Activated naive CD8-positive, alpha-beta T cell treated with anti-CD3 and anti-CD28 coated beads for 36 hours (primary cell): ENCODE results near the gene TMEM135. TPM values are rescaled to one million over a fixed set of nuclear protein-coding genes. Genes with fewer than 3 reads are reported as not detected.

ENCODE experiments used
- DNase-seq: peaks from one replicate; pipeline ENCODE4 v3.0.0; 2021
- H3K27ac Mint-ChIP-seq: one replicate; pipeline ENCODE4 v1.8.0; 2022; ENCODE audit warnings: mild to moderate bottlenecking, moderate library complexity, mixed read lengths
- H3K27me3 Mint-ChIP-seq: one replicate; pipeline ENCODE4 v1.8.0; 2022; ENCODE audit warnings: mild to moderate bottlenecking, mixed read lengths
- H3K36me3 Mint-ChIP-seq: one replicate; pipeline ENCODE4 v1.8.0; 2021; ENCODE audit warnings: mild to moderate bottlenecking, mixed read lengths
- H3K4me1 Mint-ChIP-seq: one replicate; pipeline ENCODE4 v1.8.0; 2021; ENCODE audit warnings: mixed read lengths
- H3K4me3 Mint-ChIP-seq: one replicate; pipeline ENCODE4 v1.8.0; 2022; ENCODE audit warnings: mild to moderate bottlenecking, moderate library complexity, mixed read lengths
- H3K9me3 Mint-ChIP-seq: one replicate; pipeline ENCODE4 v1.8.0; 2022; ENCODE audit warnings: mixed read lengths
- total RNA-seq, 2 experiments: library from RNA; stranded (reverse); gene quantifications; one replicate each; pipeline ENCODE4 v1.2.3, GENCODE V29; 2021

TMEM135 gene
- total RNA-seq, 2 experiments from 2014 or later, result 22.8 to 29.0 TPM

- Mint-ChIP-seq H3K4me3 (no peak overlapping the region), H3K27ac (no peak overlapping the region), H3K36me3 (peaks cover 8% of the 10 kb centered on the region), H3K4me1 (no peaks in the 10 kb centered on the region), H3K27me3 (no peaks in the 10 kb centered on the region), H3K9me3 (peaks cover 3% of the 10 kb centered on the region)
- DNase-seq, result no peak
These were observed 160.6 kb downstream of the TMEM135 start for GRCh38 chr11:87198266-87198881.

GRCh38 chr11:87201376-87201775 is 163.6 kb downstream of the TMEM135 start:
- Mint-ChIP-seq H3K36me3 (peaks cover 11% of the 10 kb centered on the region), H3K4me3 (no peak overlapping the region), H3K4me1 (no peaks in the 10 kb centered on the region), H3K9me3 (peaks cover 3% of the 10 kb centered on the region), H3K27ac (no peak overlapping the region), H3K27me3 (no peaks in the 10 kb centered on the region)
- DNase-seq, result no peak

- Mint-ChIP-seq H3K36me3 (peaks cover 20% of the 10 kb centered on the region), H3K27ac (no peak overlapping the region), H3K27me3 (no peaks in the 10 kb centered on the region), H3K9me3 (peaks cover 4% of the 10 kb centered on the region), H3K4me1 (no peaks in the 10 kb centered on the region), H3K4me3 (no peak overlapping the region)
- DNase-seq, result no peak
These were observed 166.3 kb downstream of the TMEM135 start for GRCh38 chr11:87203907-87204602.

GRCh38 chr11:87212891-87213290 is 175.2 kb downstream of the TMEM135 start:
- H3K27ac Mint-ChIP-seq, result no peak overlapping the region
- no peak for DNase-seq
- peaks cover 14% of the 10 kb centered on the region for H3K36me3 Mint-ChIP-seq
- H3K4me3 Mint-ChIP-seq, result no peak overlapping the region
- peaks cover 16% of the 10 kb centered on the region for H3K4me1 Mint-ChIP-seq
- H3K9me3 Mint-ChIP-seq, result peaks cover 11% of the 10 kb centered on the region
- H3K27me3 Mint-ChIP-seq, result no peaks in the 10 kb centered on the region

GRCh38 chr11:87213444-87213843 is 175.7 kb downstream of the TMEM135 start:
- H3K4me1 Mint-ChIP-seq, result peaks cover 18% of the 10 kb centered on the region
- H3K4me3 Mint-ChIP-seq, result no peak overlapping the region
- peaks cover 11% of the 10 kb centered on the region for H3K36me3 Mint-ChIP-seq
- peaks cover 11% of the 10 kb centered on the region for H3K9me3 Mint-ChIP-seq
- no peaks in the 10 kb centered on the region for H3K27me3 Mint-ChIP-seq
- no peak for DNase-seq
- H3K27ac Mint-ChIP-seq, result no peak overlapping the region

- H3K4me3 Mint-ChIP-seq, result no peak overlapping the region
- H3K9me3 Mint-ChIP-seq, result peaks cover 10% of the 10 kb centered on the region
- H3K27ac Mint-ChIP-seq, result no peak overlapping the region
- DNase-seq, result no peak
- no peaks in the 10 kb centered on the region for H3K27me3 Mint-ChIP-seq
- H3K36me3 Mint-ChIP-seq, result peaks cover 11% of the 10 kb centered on the region
- H3K4me1 Mint-ChIP-seq, result peaks cover 21% of the 10 kb centered on the region
These were observed 177.5 kb downstream of the TMEM135 start for GRCh38 chr11:87215236-87215635.

- Mint-ChIP-seq H3K27ac (no peak overlapping the region), H3K4me1 (peaks cover 9% of the 10 kb centered on the region), H3K36me3 (peaks cover 15% of the 10 kb centered on the region), H3K9me3 (peaks cover 4% of the 10 kb centered on the region), H3K4me3 (no peak overlapping the region), H3K27me3 (no peaks in the 10 kb centered on the region)
- DNase-seq, result no peak
These were observed 181.5 kb downstream of the TMEM135 start for GRCh38 chr11:87219266-87219665.

GRCh38 chr11:87223816-87224215 is 186.1 kb downstream of the TMEM135 start:
- Mint-ChIP-seq H3K4me3 (no peak overlapping the region), H3K36me3 (peaks cover 8% of the 10 kb centered on the region), H3K9me3 (no peaks in the 10 kb centered on the region), H3K27ac (no peak overlapping the region), H3K27me3 (no peaks in the 10 kb centered on the region), H3K4me1 (peaks cover 3% of the 10 kb centered on the region)
- DNase-seq, result no peak

- Mint-ChIP-seq H3K36me3 (peaks cover 6% of the 10 kb centered on the region), H3K4me1 (no peaks in the 10 kb centered on the region), H3K27me3 (no peaks in the 10 kb centered on the region)
These were observed 186.8 kb downstream of the TMEM135 start for GRCh38 chr11:87224486-87224885.

GRCh38 chr11:87228820-87229219 is 191.1 kb downstream of the TMEM135 start:
- Mint-ChIP-seq H3K27ac (no peak overlapping the region), H3K27me3 (no peaks in the 10 kb centered on the region), H3K9me3 (peaks cover 18% of the 10 kb centered on the region), H3K36me3 (peaks cover 20% of the 10 kb centered on the region), H3K4me1 (no peaks in the 10 kb centered on the region), H3K4me3 (no peak overlapping the region)
- no peak for DNase-seq

More at GRCh38 chr11:87224486-87224885, 186.8 kb downstream of the TMEM135 start:
- no peak overlapping the region for H3K4me3 Mint-ChIP-seq
- H3K27ac Mint-ChIP-seq, result no peak overlapping the region
- H3K9me3 Mint-ChIP-seq, result no peaks in the 10 kb centered on the region
- no peak for DNase-seq

GRCh38 chr11:87230995-87231394 is 193.3 kb downstream of the TMEM135 start:
- Mint-ChIP-seq H3K27ac (no peak overlapping the region), H3K27me3 (no peaks in the 10 kb centered on the region), H3K4me1 (no peaks in the 10 kb centered on the region), H3K9me3 (peaks cover 18% of the 10 kb centered on the region), H3K4me3 (no peak overlapping the region), H3K36me3 (peaks cover 20% of the 10 kb centered on the region)
- no peak for DNase-seq

GRCh38 chr11:87232320-87232719 is 194.6 kb downstream of the TMEM135 start:
- Mint-ChIP-seq H3K4me1 (no peaks in the 10 kb centered on the region), H3K36me3 (peaks cover 28% of the 10 kb centered on the region), H3K9me3 (peaks cover 18% of the 10 kb centered on the region), H3K27me3 (no peaks in the 10 kb centered on the region), H3K4me3 (no peak overlapping the region), H3K27ac (no peak overlapping the region)
- DNase-seq, result no peak

- no peak overlapping the region for H3K4me3 Mint-ChIP-seq
- DNase-seq, result no peak
These were observed 197.6 kb downstream of the TMEM135 start for GRCh38 chr11:87235366-87235765.

GRCh38 chr11:87236368-87236767 is 198.6 kb downstream of the TMEM135 start:
- Mint-ChIP-seq H3K9me3 (peaks cover 14% of the 10 kb centered on the region), H3K4me1 (no peaks in the 10 kb centered on the region), H3K4me3 (no peak overlapping the region), H3K27me3 (no peaks in the 10 kb centered on the region), H3K27ac (no peak overlapping the region), H3K36me3 (peaks cover 27% of the 10 kb centered on the region)
- no peak for DNase-seq

More at GRCh38 chr11:87235366-87235765, 197.6 kb downstream of the TMEM135 start:
- no peaks in the 10 kb centered on the region for H3K27me3 Mint-ChIP-seq
- peaks cover 32% of the 10 kb centered on the region for H3K36me3 Mint-ChIP-seq
- H3K4me1 Mint-ChIP-seq, result no peaks in the 10 kb centered on the region
- H3K27ac Mint-ChIP-seq, result no peak overlapping the region
- peaks cover 18% of the 10 kb centered on the region for H3K9me3 Mint-ChIP-seq

GRCh38 chr11:87239001-87239400 is 201.3 kb downstream of the TMEM135 start:
- peaks cover 1% of the 10 kb centered on the region for H3K9me3 Mint-ChIP-seq
- peaks cover 17% of the 10 kb centered on the region for H3K36me3 Mint-ChIP-seq
- no peak overlapping the region for H3K4me3 Mint-ChIP-seq
- no peak overlapping the region for H3K27ac Mint-ChIP-seq
- no peak for DNase-seq
- no peaks in the 10 kb centered on the region for H3K27me3 Mint-ChIP-seq
- H3K4me1 Mint-ChIP-seq, result no peaks in the 10 kb centered on the region

GRCh38 chr11:87239531-87239930 is 201.8 kb downstream of the TMEM135 start:
- H3K36me3 Mint-ChIP-seq, result peaks cover 17% of the 10 kb centered on the region
- H3K27me3 Mint-ChIP-seq, result no peaks in the 10 kb centered on the region
- peaks cover 1% of the 10 kb centered on the region for H3K9me3 Mint-ChIP-seq
- no peaks in the 10 kb centered on the region for H3K4me1 Mint-ChIP-seq
- no peak for DNase-seq
- H3K27ac Mint-ChIP-seq, result no peak overlapping the region
- H3K4me3 Mint-ChIP-seq, result no peak overlapping the region
